OCI-LY3 (cell line): ENCODE measurements around the gene S100A13.

ENCODE experiments used
- H2AFZ ChIP-seq: fragments of 200-600, 300-600 bp; shearing (Covaris generic); 2 replicates; pipeline ENCODE4 v1.6.0; 2014; ENCODE audit warnings: antibody characterized with exemption, low read depth, low read length
- H3K27ac ChIP-seq: fragments of 200-600, 300-600 bp; sonication (generic); 2 replicates; pipeline ENCODE4 v1.5.1; 2014; ENCODE audit warnings: mild to moderate bottlenecking, low read length, moderate library complexity, mixed read lengths
- H3K27me3 ChIP-seq: fragments of 200-600, 300-600 bp; sonication (generic); 2 replicates; pipeline ENCODE4 v1.6.1; 2014; ENCODE audit warnings: low read depth, low read length, mixed read lengths
- H3K36me3 ChIP-seq: fragments of 200-600, 300-600 bp; sonication (generic); replicated peaks from 2 replicates; pipeline ENCODE3; 2014; ENCODE audit warnings: low read depth, low read length, mixed read lengths
- H3K4me1 ChIP-seq: fragments of 300-600, 200-600 bp; sonication (generic); 2 replicates; pipeline ENCODE4 v1.6.1; 2014; ENCODE audit warnings: low read length, mixed read lengths
- H3K4me2 ChIP-seq: fragments of 200-600, 300-600 bp; sonication (generic); 2 replicates; pipeline ENCODE4 v1.6.1; 2014; ENCODE audit warnings: low read length, mixed read lengths
- H3K4me3 ChIP-seq: fragments of 300-600, 200-600 bp; sonication (generic); 2 replicates; pipeline ENCODE4 v1.5.1; 2014; ENCODE audit warnings: antibody characterized with exemption, mild to moderate bottlenecking, low read length, moderate library complexity
- H3K79me2 ChIP-seq: fragments of 300-600, 200-600 bp; shearing (Covaris generic); 2 replicates; pipeline ENCODE4 v1.6.1; 2014; ENCODE audit warnings: mild to moderate bottlenecking, low read length, mixed read lengths
- H3K9ac ChIP-seq: fragments of 300-600, 200-600 bp; shearing (Covaris generic); 2 replicates; pipeline ENCODE4 v1.6.0; 2014; ENCODE audit warnings: mild to moderate bottlenecking, low read length, moderate library complexity
- H3K9me3 ChIP-seq: fragments of 200-600, 300-600 bp; shearing (Covaris generic); 2 replicates; pipeline ENCODE4 v1.6.1; 2014; ENCODE audit warnings: low read length, mixed read lengths; ENCODE audit not compliant: insufficient read depth
- H4K20me1 ChIP-seq: fragments of 200-600, 300-600 bp; sonication (generic); 2 replicates; pipeline ENCODE4 v1.6.1; 2016; ENCODE audit warnings: low read length, mixed read lengths; ENCODE audit not compliant: insufficient read depth
- CTCF ChIP-seq: fragments of 200-600, 300-600 bp; sonication (generic); IDR thresholded peaks from 2 replicates; pipeline ENCODE4 v1.5.1; 2014; ENCODE audit warnings: antibody characterized with exemption, low read length, low read depth
- EZH2phosphoT487 ChIP-seq: fragments of 200-600 bp; shearing (Covaris generic); IDR thresholded peaks from 2 replicates; pipeline ENCODE4 v1.6.1; 2018; ENCODE audit warnings: antibody characterized with exemption, mixed run types, low read depth

The S100A13 gene

DNA sequence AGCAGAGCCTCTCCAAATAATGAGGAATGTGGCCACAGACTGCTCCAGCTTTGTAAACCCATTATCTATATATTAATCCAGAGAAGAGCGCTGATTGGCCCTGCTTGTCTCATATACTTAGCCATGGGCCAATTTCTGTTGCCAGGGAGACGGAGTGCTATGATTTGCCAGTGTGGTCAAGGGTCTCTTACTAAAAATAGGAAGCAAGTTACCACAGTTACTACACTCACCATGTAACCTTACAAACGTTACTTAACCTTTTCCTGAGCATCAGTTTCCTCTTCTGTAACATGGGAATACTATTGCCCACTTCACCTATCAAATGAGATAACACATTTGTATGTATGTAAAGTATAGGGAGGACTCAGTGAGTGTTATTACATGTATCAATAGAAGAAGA, 54.0 kb downstream of the S100A13 start:
- Histone ChIP-seq H3K27ac (peak overlapping the region; percentile 50), H3K79me2 (no peaks in the 10 kb centered on the region), H3K4me3 (no peak overlapping the region), H3K4me1 (peaks cover 38% of the 10 kb centered on the region), H3K9ac (peak overlapping the region; percentile 40; the same call in 1 of the 2 replicates), H2AFZ (peak overlapping the region; percentile 53), H3K36me3 (no peaks in the 10 kb centered on the region), H3K4me2 (peak overlapping the region; percentile 65; the same call in 1 of the 2 replicates), H3K27me3 (0 out of 2 replicates have a peak, but pooled peaks cover 5% of the 10 kb centered on the region), H3K9me3 (no peaks in the 10 kb centered on the region), H4K20me1 (no peaks in the 10 kb centered on the region)
- TF ChIP-seq CTCF (no peak), EZH2phosphoT487 (no peak)

DNA sequence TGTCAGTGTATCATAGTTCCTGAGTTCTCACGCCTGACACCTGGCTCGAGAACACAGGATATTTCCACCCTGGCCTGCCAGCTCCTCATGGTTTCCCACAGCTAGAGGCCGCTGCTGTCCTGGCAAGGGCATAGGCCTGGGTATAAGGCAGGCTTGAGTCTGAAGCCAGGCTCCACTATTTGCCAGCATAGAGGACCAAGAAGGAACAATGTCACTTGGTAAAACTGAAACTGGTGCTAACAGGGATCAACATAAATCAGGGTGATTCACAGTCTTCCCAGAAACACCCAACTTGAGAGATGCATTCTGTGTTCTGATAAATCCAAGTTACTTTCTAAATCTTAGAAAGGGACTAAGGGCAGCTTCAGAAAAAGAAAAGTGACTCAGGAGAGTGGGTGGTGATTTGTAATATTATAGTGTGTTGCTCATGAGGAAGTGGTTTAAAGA, 54.7 kb downstream of the S100A13 start:
- Histone ChIP-seq H3K27me3 (0 out of 2 replicates have a peak, but pooled peaks cover 5% of the 10 kb centered on the region), H3K4me1 (peaks cover 43% of the 10 kb centered on the region), H3K4me2 (peak overlapping the region; percentile 65), H2AFZ (peak overlapping the region; percentile 53), H3K79me2 (no peaks in the 10 kb centered on the region), H3K9me3 (no peaks in the 10 kb centered on the region), H3K27ac (peak overlapping the region; percentile 50), H3K36me3 (no peaks in the 10 kb centered on the region), H3K9ac (peak overlapping the region; percentile 40), H3K4me3 (peak overlapping the region; percentile 18; the same call in 1 of the 2 replicates), H4K20me1 (no peaks in the 10 kb centered on the region)
- TF ChIP-seq CTCF (peak; percentile 99), EZH2phosphoT487 (no peak)

GRCh38 chr1:153571706-153572105, 55.6 kb downstream of the S100A13 start:
- TF ChIP-seq EZH2phosphoT487 (no peak), CTCF (no peak)
- Histone ChIP-seq H3K36me3 (no peaks in the 10 kb centered on the region), H3K9ac (no peak overlapping the region), H3K4me3 (no peak overlapping the region), H3K27me3 (0 out of 2 replicates have a peak, but pooled peaks cover 5% of the 10 kb centered on the region), H4K20me1 (no peaks in the 10 kb centered on the region), H3K4me2 (peak overlapping the region; percentile 65), H2AFZ (peak overlapping the region; percentile 61; the same call in 1 of the 2 replicates), H3K9me3 (no peaks in the 10 kb centered on the region), H3K27ac (no peak overlapping the region), H3K4me1 (peaks cover 41% of the 10 kb centered on the region), H3K79me2 (no peaks in the 10 kb centered on the region)

DNA sequence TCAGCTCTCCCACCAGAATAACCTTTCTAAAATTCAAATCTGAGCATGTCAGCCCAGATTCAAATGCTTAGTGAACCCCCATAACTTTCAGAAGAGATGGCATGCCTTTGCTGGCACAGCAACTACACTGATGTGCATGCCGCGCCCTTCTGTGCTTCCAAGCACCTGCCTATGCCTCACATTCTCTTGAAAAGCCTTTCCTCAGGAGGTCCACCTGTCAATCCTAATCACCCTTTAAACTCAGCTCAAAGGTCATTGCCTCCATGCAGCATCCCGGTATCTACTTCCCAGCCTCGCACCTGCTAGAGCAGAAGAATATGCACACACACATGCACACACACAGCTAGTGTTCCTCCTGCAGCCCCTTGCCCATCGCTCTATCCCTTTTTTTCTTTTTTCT, 56.4 kb downstream of the S100A13 start:
- Histone ChIP-seq H3K9me3 (no peaks in the 10 kb centered on the region), H3K4me3 (no peak overlapping the region), H2AFZ (no peak overlapping the region), H3K9ac (no peak overlapping the region), H3K4me2 (no peak overlapping the region), H3K4me1 (peaks cover 48% of the 10 kb centered on the region), H3K27ac (no peak overlapping the region), H3K79me2 (no peaks in the 10 kb centered on the region), H3K27me3 (0 out of 2 replicates have a peak, but pooled peaks cover 5% of the 10 kb centered on the region), H3K36me3 (no peaks in the 10 kb centered on the region), H4K20me1 (no peaks in the 10 kb centered on the region)
- no peak for TF ChIP-seq CTCF
- no peak for TF ChIP-seq EZH2phosphoT487
